WERI-Rb-1 (cell line): ENCODE results near the gene IL2RG.

Experiments
- DNase-seq: peaks from one replicate; pipeline ENCODE4 v3.0.0-alpha.2; 2020
- H3K27ac ChIP-seq: fragments of 250-450 bp; sonication (Bioruptor Pico); 2 replicates; pipeline ENCODE4 v1.5.1; 2020; ENCODE audit warnings: mild to moderate bottlenecking, moderate library complexity
- H3K27me3 ChIP-seq: fragments of 250-450 bp; sonication (Bioruptor Pico); 2 replicates; pipeline ENCODE4 v1.5.1; 2021; ENCODE audit warnings: mild to moderate bottlenecking, low read depth, moderate library complexity; ENCODE audit not compliant: insufficient read depth, severe bottlenecking
- H3K36me3 ChIP-seq: fragments of 250-450 bp; sonication (Bioruptor Pico); 2 replicates; pipeline ENCODE4 v1.5.1; 2020; ENCODE audit warnings: mild to moderate bottlenecking, moderate library complexity
- H3K4me3 ChIP-seq: 2 replicates; pipeline ENCODE4 v1.5.1; 2011; ENCODE audit warnings: low read depth, mild to moderate bottlenecking, control low read depth, low read length
- H3K9me3 ChIP-seq: fragments of 250-450 bp; sonication (Bioruptor Pico); 2 replicates; pipeline ENCODE4 v1.5.1; 2021; ENCODE audit warnings: mild to moderate bottlenecking, moderate library complexity; ENCODE audit not compliant: severe bottlenecking
- TF ChIP-seq, protein P1 (sequence below): IDR thresholded peaks from 2 replicates; pipeline ENCODE4 v1.5.1; 2011; ENCODE audit warnings: low read depth, mild to moderate bottlenecking, control low read depth, inconsistent platforms, low read length

IL2RG gene

DNA sequence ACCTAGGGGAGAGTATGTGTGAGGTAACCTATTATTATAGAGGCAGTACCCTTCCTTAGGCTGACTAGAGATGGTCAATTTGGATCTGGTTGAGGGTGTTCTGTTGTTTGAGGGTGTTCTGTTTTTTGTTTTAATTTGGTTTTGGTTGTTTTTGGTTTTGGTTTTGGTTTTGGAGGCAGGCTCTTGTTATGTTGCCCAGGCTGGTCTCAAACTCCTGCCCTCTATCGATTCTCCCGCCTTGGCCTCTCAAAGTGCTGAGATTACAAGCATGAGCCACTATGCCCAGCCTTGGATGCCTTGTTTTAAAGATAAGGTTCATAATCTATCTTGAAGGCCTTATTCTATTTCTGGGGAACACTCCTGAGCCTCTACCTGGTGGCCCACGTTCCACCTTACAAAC, 5.7 kb downstream of the IL2RG start:
- Histone ChIP-seq H3K27me3 (no peaks in the 10 kb centered on the region), H3K4me3 (no peak overlapping the region), H3K9me3 (no peaks in the 10 kb centered on the region), H3K36me3 (no peaks in the 10 kb centered on the region), H3K27ac (no peak overlapping the region)
- TF ChIP-seq, protein P1, sequence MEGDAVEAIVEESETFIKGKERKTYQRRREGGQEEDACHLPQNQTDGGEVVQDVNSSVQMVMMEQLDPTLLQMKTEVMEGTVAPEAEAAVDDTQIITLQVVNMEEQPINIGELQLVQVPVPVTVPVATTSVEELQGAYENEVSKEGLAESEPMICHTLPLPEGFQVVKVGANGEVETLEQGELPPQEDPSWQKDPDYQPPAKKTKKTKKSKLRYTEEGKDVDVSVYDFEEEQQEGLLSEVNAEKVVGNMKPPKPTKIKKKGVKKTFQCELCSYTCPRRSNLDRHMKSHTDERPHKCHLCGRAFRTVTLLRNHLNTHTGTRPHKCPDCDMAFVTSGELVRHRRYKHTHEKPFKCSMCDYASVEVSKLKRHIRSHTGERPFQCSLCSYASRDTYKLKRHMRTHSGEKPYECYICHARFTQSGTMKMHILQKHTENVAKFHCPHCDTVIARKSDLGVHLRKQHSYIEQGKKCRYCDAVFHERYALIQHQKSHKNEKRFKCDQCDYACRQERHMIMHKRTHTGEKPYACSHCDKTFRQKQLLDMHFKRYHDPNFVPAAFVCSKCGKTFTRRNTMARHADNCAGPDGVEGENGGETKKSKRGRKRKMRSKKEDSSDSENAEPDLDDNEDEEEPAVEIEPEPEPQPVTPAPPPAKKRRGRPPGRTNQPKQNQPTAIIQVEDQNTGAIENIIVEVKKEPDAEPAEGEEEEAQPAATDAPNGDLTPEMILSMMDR: no peak
- no peak for DNase-seq

DNA sequence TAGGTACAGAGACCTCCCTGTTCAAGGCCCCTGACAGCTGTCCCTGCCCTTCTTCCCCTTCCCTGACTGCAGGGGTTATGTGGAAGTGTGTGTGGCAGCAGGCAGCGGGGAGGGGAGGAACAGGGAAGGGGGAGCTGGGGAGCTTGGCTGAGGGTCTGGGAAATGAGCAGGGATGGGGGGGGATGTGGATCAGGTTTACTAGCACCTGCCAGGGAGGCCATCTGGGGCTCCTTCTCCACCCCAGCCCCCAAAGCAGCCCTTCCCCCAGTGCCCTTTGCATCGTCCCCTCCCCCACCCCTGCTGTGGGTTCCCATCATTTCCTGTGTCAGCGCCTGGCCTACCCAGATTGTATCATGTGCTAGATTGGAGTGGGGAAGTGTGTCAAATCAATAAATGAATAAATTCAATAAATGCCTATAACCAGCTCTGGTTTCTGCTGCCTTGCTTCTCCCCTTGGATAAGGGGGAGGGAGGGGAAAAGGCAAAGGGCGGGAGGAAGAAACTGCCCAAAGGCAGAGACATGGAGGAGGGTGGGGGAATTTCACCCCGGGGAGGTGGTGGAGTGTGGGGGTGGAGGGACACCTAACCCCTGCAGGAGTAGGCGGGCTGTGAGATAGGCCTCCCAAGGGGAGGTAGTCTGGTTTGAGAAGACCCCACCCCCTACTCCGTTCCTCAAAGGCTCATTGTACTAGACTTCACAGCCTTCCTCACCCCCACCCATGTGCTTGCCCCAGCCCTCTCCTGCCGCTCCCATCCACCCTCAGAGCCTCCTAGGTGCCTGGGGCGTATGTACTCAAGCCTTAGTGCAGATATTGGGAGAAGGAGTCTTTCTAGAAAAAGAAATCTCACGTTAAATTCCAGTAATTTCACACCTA, 8.0 kb downstream of the IL2RG start:
- Histone ChIP-seq H3K27ac (peak overlapping the region; percentile 70), H3K36me3 (no peaks in the 10 kb centered on the region), H3K4me3 (no peak overlapping the region)

DNA sequence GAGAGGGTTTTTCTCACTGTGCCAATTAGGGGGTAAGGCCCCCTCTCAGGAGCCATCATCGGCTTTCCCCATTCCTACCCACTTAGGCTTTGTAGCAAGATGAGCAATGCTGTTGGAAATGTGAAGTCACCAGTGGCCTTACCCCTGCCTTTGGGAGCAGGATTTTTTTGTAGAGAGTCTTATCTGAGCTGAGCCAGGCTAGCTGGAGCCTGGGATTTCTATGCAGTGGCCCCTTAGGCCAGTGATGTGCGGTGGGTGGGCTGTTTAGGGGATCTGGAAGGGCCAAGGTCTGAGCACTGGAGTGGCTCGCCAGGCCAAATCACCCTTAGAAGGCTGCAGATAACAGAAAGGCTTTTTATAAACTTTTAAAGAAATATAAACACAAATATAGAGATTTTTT, 9.1 kb downstream of the IL2RG start:
- H3K27me3 ChIP-seq: peaks cover 12% of the 10 kb centered on the region
- peak overlapping the region; percentile 70 for H3K27ac ChIP-seq
- no peaks in the 10 kb centered on the region for H3K36me3 ChIP-seq
- no peak overlapping the region for H3K4me3 ChIP-seq
- TF ChIP-seq, protein P1: no peak
- no peaks in the 10 kb centered on the region for H3K9me3 ChIP-seq
- no peak for DNase-seq

More for the DNA sequence above, 8.0 kb downstream of the IL2RG start:
- Histone ChIP-seq H3K27me3 (peaks cover 8% of the 10 kb centered on the region), H3K9me3 (no peaks in the 10 kb centered on the region)
- TF ChIP-seq, protein P1: no peak
- DNase-seq: peak; percentile 75

DNA sequence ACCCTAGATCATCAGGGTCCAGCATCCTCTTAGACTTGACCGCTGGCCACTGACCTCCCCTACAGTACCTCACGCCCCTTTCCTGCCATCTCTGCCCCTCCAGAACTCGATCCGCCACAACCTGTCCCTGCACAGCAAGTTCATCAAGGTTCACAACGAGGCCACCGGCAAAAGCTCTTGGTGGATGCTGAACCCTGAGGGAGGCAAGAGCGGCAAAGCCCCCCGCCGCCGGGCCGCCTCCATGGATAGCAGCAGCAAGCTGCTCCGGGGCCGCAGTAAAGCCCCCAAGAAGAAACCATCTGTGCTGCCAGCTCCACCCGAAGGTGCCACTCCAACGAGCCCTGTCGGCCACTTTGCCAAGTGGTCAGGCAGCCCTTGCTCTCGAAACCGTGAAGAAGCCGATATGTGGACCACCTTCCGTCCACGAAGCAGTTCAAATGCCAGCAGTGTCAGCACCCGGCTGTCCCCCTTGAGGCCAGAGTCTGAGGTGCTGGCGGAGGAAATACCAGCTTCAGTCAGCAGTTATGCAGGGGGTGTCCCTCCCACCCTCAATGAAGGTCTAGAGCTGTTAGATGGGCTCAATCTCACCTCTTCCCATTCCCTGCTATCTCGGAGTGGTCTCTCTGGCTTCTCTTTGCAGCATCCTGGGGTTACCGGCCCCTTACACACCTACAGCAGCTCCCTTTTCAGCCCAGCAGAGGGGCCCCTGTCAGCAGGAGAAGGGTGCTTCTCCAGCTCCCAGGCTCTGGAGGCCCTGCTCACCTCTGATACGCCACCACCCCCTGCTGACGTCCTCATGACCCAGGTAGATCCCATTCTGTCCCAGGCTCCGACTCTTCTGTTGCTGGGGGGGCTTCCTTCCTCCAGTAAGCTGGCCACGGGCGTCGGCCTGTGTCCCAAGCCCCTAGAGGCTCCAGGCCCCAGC, 10.5 kb downstream of the IL2RG start:
- TF ChIP-seq, protein P1: no peak
- H3K4me3 ChIP-seq: no peak overlapping the region
- DNase-seq: no peak
- peaks cover 20% of the 10 kb centered on the region for H3K27me3 ChIP-seq
- H3K36me3 ChIP-seq: no peaks in the 10 kb centered on the region
- no peaks in the 10 kb centered on the region for H3K9me3 ChIP-seq
- H3K27ac ChIP-seq: no peak overlapping the region

DNA sequence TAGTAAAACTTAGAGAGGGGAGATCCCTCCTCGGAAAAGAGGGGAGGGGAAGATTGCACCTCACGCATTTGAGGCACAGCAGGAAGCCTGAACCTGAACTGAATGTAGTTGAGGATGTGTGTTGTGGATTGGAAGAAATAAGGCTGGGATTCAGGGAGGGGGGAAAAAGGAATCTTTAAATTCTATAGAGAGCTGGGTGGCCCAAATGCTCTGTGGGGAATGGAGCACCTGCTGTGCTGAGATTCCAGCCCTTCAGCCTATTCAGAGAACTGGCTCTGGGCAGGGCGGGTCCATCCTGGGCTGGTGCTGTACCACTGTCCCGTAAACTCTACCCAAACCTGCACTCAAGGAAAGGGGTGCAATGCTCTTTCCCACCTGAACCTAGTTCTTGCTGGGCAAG, 11.6 kb downstream of the IL2RG start:
- Histone ChIP-seq H3K36me3 (no peaks in the 10 kb centered on the region), H3K9me3 (no peaks in the 10 kb centered on the region), H3K27ac (no peak overlapping the region), H3K4me3 (no peak overlapping the region), H3K27me3 (peaks cover 28% of the 10 kb centered on the region)
- no peak for DNase-seq
- TF ChIP-seq, protein P1: no peak
